Gastroesophageal sphincter (tissue), 2 donors: ENCODE results near the gene DDRGK1.

Experiments
- POLR2A ChIP-seq, 2 donors: fragments of 450-650 bp; IDR thresholded peaks; one replicate each; pipeline ENCODE4 v1.6.1; 2017; ENCODE audit warnings: antibody characterized with exemption in 2 of 2, mild to moderate bottlenecking in 2 of 2, moderate library complexity in 1 of 2
- POLR2AphosphoS5 ChIP-seq: sonication (generic); formaldehyde crosslinking; IDR thresholded peaks from one replicate; pipeline ENCODE4 v1.6.1; 2017; ENCODE audit warnings: antibody characterized with exemption

GRCh38 chr20:3161316-3162079 lies 43.0 kb downstream of the DDRGK1 start:
- TF ChIP-seq POLR2A (IDR thresholded peaks at IDR 0.05) (no peak), POLR2AphosphoS5 (no peak)
